Left forelimb (tissue), 1 donor: ENCODE measurements around the gene KDM4B.

Experiments
- DNase-seq: peaks from one replicate; pipeline ENCODE4 v3.0.0-alpha.2; 2018; ENCODE audit warnings: low spot score

Gene KDM4B

GRCh38 chr19:5121266-5122120 is 152.6 kb downstream of the KDM4B start:
- no peak for DNase-seq

DNA sequence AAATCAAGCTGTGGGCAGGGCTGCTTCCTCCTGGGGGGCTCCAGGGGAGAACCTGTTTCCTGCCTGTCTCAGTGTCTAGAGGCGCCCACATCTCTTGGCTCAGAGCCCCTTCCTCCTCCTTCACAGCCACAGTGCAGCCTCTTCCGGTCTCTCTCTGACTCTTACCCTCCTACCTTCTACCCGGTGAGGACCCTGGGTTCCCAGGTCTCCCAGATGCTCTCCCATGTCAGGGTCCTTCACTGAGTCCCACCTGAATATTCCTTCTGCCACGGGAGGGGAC is 153.1 kb downstream of the KDM4B start:
- DNase-seq: no peak

DNA sequence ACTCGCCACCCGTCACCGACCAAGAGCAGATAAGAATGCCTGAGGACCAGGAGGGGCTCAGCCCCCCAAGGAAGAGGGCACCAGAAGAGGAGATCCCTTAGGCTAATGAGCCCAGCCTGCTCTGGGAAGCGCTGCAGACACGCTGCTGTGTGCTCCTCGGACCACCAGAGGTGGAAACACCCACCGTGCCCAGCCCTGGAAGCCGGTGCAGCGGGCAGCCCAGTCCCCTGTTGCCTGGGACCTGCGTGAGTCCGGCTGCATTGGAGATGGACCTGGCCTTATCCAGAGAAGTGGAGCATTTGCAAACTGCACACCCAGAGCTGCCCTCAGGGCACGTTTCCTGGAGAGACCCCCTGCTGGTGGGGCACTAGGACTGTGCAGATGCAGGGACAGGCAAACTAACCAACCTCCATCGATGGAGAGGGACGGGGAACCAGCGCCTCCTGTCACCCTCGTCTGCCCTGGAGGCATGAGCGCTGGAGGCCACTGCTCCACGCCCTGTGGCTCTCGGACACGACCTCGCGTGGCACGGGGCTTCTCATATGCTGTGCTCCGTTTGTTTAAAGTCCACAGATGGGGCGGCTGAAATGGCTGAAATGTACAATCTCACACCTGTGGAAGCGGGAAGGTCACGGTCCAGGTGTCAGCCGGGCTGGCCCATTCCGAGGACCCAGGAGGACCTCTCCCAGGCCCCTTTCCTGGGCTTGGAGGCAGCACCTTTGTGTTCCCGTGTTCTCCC is 153.9 kb downstream of the KDM4B start:
- DNase-seq: no peak

DNA sequence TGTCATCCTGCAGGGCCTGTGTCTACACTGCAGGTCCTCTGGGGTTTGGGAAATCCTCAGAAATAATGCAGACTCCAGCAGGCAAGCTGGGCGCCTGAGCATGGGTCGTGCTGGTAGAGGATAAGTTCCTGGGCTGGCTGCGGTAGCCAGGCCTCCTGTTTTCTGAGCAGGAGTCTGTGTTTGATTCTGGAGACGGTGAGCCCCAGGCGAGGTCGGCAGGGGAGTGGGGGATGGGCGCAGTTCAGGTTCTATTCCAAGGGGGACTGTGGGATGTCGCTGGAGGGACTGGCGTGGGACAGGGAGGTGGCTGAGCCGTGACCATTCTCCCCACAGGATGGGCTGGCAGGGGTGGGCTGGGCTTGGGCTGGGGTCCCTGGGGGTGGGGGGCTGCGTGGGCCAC is 154.7 kb downstream of the KDM4B start:
- DNase-seq: no peak

DNA sequence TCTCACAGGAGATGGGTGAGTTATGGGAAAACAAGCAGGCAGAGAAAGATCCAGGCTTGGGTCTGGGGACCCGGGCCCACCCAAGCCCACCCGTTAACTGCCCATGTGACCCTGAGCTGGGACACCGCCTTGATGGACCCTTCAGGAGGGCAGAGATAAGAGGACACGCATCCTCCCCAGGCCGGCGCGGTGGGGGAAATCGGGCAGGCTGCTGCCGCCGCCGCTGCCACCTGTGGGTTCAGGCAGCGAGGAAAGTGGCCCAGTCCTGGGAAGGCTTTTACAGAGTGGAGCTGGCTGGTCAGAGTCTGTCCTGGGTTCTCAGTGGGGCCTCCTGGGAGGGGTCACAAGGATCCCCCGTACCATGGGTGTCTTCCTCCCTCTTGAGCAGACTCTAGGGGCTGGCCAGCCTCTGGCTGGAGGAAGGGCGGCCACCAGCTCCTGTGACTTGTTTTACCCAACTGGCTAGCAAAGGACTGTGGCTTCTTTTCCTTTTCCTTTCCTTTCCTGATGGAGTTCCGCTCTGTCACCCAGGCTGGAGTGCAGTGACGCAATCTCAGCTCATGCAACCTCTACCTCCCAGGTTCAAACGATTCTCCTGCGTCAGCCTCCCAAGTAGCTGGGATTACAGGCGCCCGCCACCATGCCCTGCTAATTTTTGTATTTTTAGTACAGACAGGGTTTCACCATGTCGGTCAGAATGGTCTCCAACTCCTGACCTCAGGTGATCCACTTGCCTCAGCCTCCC is 155.4 kb downstream of the KDM4B start:
- no peak for DNase-seq

- no peak for DNase-seq
These were observed 156.5 kb downstream of the KDM4B start for GRCh38 chr19:5125376-5125775.

DNA sequence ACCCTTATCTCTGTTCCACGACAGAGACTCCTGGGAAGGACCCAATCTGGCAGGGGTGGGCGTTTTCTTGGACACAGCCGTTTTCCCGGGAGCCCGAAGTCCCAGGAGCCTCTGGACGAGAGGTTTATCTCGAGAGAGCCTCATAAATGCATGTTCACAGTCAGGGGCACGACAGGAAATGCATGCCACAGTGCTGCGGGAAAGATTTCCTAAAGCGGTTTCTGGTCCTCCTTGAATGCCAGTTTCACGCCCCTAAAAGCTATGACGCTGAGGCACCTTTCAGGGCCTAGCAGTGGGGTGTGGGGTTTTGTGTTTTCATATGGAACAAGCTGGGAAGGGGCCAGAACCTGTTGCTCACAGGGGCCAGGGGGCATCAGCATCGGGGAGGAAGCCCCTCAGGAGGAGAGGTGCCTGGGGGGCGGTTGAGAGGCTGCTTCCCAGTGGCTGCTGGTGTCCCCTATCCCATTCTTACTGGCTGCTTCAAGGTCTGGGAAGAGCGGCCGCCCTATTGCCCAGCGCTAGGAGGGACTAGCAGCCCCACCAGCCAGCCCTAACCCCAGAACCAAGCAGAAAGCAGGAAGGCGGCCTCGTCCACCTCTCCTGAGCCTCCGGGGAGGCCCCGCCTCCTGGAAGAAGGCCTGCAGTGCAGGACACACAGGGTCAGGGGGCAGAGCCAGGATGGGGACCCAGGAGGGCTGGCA is 157.0 kb downstream of the KDM4B start:
- DNase-seq: no peak

GRCh38 chr19:5126498-5127223 is 157.7 kb downstream of the KDM4B start:
- no peak for DNase-seq

- DNase-seq: no peak
These were observed 158.8 kb downstream of the KDM4B start for GRCh38 chr19:5127717-5128116.

GRCh38 chr19:5128251-5128935 is 159.5 kb downstream of the KDM4B start:
- peak; percentile 75 for DNase-seq

GRCh38 chr19:5128936-5129389 is 160.1 kb downstream of the KDM4B start:
- DNase-seq: no peak

DNA sequence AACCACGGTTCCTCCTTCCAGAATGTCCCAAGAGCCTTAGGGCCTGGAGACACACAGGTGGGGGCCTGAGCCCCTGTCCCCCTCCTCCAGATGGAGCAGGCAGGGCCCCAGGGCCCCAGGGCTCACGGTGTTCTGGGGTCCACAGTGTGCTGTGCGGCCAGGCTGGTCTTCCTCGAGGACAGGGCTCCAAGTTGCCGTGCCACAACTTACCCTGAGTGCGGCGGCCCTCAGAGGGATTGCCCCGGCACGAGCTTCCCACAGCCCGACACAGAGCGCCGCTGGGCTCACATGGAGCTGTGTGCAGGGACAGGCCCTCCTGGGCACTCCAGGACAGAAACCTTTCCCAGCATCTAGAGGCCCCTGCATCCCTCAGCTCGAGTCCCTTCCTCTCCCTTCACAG is 160.8 kb downstream of the KDM4B start:
- DNase-seq: no peak

GRCh38 chr19:5130371-5131030 is 161.6 kb downstream of the KDM4B start:
- no peak for DNase-seq

- DNase-seq: no peak
These were observed 162.2 kb downstream of the KDM4B start for GRCh38 chr19:5131031-5131505.

GRCh38 chr19:5131506-5132205 is 162.7 kb downstream of the KDM4B start:
- no peak for DNase-seq

DNA sequence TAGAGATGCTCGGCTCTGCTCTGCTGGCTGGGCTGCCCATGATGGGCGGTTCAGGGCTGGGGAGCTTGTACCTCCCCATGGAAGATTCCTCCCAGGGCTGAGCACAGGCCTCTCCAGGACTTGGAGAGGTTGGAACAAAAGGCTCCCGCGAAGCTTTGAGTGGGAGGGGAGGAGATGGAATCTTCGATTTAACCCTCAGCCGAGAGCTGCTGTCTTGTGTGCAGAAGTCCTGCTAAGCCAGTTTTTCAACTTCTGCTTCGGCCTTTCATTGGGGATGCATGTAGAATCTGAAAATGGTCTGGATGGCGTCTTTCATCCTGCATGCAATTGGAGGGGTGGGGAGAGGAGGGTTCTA is 163.3 kb downstream of the KDM4B start:
- DNase-seq: no peak

GRCh38 chr19:5132698-5133651 is 164.1 kb downstream of the KDM4B start:
- no peak for DNase-seq

DNA sequence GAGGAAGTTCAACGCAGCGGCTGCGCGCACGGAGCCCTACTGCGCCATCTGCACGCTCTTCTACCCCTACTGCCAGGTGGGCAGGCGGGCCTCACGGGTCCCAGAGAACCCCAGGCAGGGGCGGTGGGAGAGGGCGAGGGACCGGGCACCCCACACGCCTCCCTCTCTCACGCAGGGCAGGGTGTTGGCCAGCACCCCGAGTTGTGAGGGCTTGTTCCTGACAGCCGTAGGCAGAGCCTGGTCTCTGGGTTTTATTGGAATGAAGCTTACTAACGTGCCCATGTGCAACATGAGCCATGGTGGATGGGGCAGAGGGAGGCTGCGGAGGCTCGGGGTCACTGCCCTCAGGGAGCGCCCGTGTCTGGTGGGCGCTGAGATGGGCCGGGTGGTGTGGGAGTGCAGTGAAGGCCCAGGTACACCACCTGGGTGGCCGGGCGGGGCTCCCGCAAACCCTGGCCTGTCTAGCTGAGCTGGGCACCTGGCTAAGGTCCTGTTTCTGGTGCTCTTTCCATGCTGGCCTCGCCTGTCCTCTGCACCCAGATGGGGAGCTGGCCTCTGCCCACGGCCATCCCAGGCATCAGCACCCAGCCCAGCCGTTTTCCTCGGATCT is 165.2 kb downstream of the KDM4B start:
- DNase-seq: no peak
